OCI-LY3 (cell line): ENCODE results near the gene SND1.

Source experiments
- EZH2phosphoT487 ChIP-seq: fragments of 200-600 bp; shearing (Covaris generic); IDR thresholded peaks from 2 replicates; pipeline ENCODE4 v1.6.1; 2018; ENCODE audit warnings: antibody characterized with exemption, mixed run types, low read depth
- TF ChIP-seq, protein P1 (sequence below): fragments of 200-600, 300-600 bp; sonication (generic); IDR thresholded peaks from 2 replicates; pipeline ENCODE4 v1.5.1; 2014; ENCODE audit warnings: antibody characterized with exemption, low read length, low read depth

- TF ChIP-seq, protein P1, sequence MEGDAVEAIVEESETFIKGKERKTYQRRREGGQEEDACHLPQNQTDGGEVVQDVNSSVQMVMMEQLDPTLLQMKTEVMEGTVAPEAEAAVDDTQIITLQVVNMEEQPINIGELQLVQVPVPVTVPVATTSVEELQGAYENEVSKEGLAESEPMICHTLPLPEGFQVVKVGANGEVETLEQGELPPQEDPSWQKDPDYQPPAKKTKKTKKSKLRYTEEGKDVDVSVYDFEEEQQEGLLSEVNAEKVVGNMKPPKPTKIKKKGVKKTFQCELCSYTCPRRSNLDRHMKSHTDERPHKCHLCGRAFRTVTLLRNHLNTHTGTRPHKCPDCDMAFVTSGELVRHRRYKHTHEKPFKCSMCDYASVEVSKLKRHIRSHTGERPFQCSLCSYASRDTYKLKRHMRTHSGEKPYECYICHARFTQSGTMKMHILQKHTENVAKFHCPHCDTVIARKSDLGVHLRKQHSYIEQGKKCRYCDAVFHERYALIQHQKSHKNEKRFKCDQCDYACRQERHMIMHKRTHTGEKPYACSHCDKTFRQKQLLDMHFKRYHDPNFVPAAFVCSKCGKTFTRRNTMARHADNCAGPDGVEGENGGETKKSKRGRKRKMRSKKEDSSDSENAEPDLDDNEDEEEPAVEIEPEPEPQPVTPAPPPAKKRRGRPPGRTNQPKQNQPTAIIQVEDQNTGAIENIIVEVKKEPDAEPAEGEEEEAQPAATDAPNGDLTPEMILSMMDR, result no peak
- no peak for TF ChIP-seq EZH2phosphoT487
These were observed 386.1 kb downstream of the SND1 start for GRCh38 chr7:128037880-128038619.
